ENCODE results near the gene CHD8. TPM values are rescaled to one million over a fixed set of nuclear protein-coding genes. Genes with fewer than 3 reads are reported as not detected.

CHD8 gene
- 39.0 and 81.2 TPM in 2 replicates for total RNA-seq

GRCh38 chr14:21455912-21456667, at the start of gene CHD8:
TSS of gene CHD8 (minus strand) at chr14:21456123. CDS start at chr14:21431643, 24,480 bp downstream.

GRCh38 chr14:21476925-21477681, 21.2 kb upstream of the CHD8 start, which contains the start of the genes RAB2B and TOX4:
TSS of gene RAB2B (minus strand) at chr14:21476959. CDS start at chr14:21476872, 87 bp downstream.
TSS of gene TOX4 (plus strand) at chr14:21477195. CDS start at chr14:21477279, 84 bp downstream.

GRCh38 chr14:21383848-21384493, 72.0 kb downstream of the CHD8 start, which contains the start of gene SUPT16H:
TSS of gene SUPT16H (minus strand) at chr14:21384019. CDS start at chr14:21383927, 92 bp downstream.

Other genes with a start within 250 kb of the CHD8 start
- 659 and 666 TPM in 2 replicates for gene HNRNPC, start 186.7 kb downstream of the CHD8 start, total RNA-seq
- under 0.01 and 0.19 TPM in 2 replicates for gene RPGRIP1, start 176.0 kb downstream of the CHD8 start, total RNA-seq
- 52.3 and 87.7 TPM in 2 replicates for gene SUPT16H, start 72.1 kb downstream of the CHD8 start, total RNA-seq
- gene RAB2B, start 20.8 kb upstream of the CHD8 start, total RNA-seq, result 20.1 and 45.2 TPM in 2 replicates
- gene TOX4, start 21.1 kb upstream of the CHD8 start, total RNA-seq, result 13.0 and 38.9 TPM in 2 replicates
- 51.5 and 88.2 TPM in 2 replicates for gene METTL3, start 55.2 kb upstream of the CHD8 start, total RNA-seq
- gene SALL2, start 70.2 kb upstream of the CHD8 start, total RNA-seq, result 0.49 and 1.1 TPM in 2 replicates
- not detected in 2 replicates for gene OR10G3, start 124.0 kb upstream of the CHD8 start, total RNA-seq
- not detected in 2 replicates for gene OR10G2, start 178.8 kb upstream of the CHD8 start, total RNA-seq
- not detected in 2 replicates for gene OR4E2, start 197.7 kb upstream of the CHD8 start, total RNA-seq
- gene OR4E1, start 217.7 kb upstream of the CHD8 start, total RNA-seq, result not detected in 2 replicates